HepG2 (cell line): Measurements from ENCODE around the gene HDHD3. TPM values are rescaled to one million over a fixed set of nuclear protein-coding genes. Genes with fewer than 3 reads are reported as not detected.

Experiments used
- FOSL2 ChIP-seq: sonication (generic); formaldehyde crosslinking; IDR thresholded peaks from 2 replicates; pipeline ENCODE4 v1.4.0; 2020; ENCODE audit warnings: missing genetic modification reagents
- GZF1 ChIP-seq: sonication (generic); formaldehyde crosslinking; IDR thresholded peaks from 2 replicates; pipeline ENCODE4 v1.5.1; 2020; ENCODE audit warnings: mild to moderate bottlenecking, missing genetic modification reagents
- LCORL ChIP-seq, 2 experiments: fragments of 450-650 bp in 1 of 2; sonication (generic) in 1 of 2; formaldehyde crosslinking in 1 of 2; IDR thresholded peaks; 2 replicates each; pipeline versions ENCODE4 v1.5.0 to v1.6.1; 2017 to 2020; ENCODE audit warnings: antibody characterized with exemption in 1 of 2, missing genetic modification reagents in 1 of 2
- MATR3 ChIP-seq: sonication (generic); formaldehyde crosslinking; IDR thresholded peaks from 2 replicates; pipeline ENCODE4 v1.4.0; 2020; ENCODE audit warnings: missing genetic modification reagents
- PITX1 ChIP-seq: sonication (generic); formaldehyde crosslinking; IDR thresholded peaks from 2 replicates; pipeline ENCODE4 v1.5.1; 2020; ENCODE audit warnings: mild to moderate bottlenecking, missing genetic modification reagents
- SOX6 ChIP-seq, 2 experiments: fragments of 450-650 bp in 1 of 2; sonication (generic) in 1 of 2; formaldehyde crosslinking in 1 of 2; IDR thresholded peaks; 2 replicates each; pipeline versions ENCODE4 v1.4.0 to v1.6.1; 2017 to 2020; ENCODE audit warnings: antibody characterized with exemption in 1 of 2, mild to moderate bottlenecking in 1 of 2, missing genetic modification reagents in 1 of 2
- STAT5B ChIP-seq: sonication (generic); formaldehyde crosslinking; IDR thresholded peaks from 2 replicates; pipeline ENCODE4 v1.4.0; 2020; ENCODE audit warnings: missing genetic modification reagents
- TCF7L2 ChIP-seq: IDR thresholded peaks from 2 replicates; pipeline ENCODE4 v1.6.1; 2011; ENCODE audit warnings: mild to moderate bottlenecking, low read depth, low read length, moderate library complexity
- ZIK1 ChIP-seq: sonication (generic); formaldehyde crosslinking; IDR thresholded peaks from 2 replicates; pipeline ENCODE4 v1.5.0; 2020; ENCODE audit warnings: mild to moderate bottlenecking, low read depth, missing genetic modification reagents, borderline replicate concordance
- ZMYM4 ChIP-seq: sonication (generic); formaldehyde crosslinking; IDR thresholded peaks from 2 replicates; pipeline ENCODE4 v1.8.1; 2023; ENCODE audit warnings: mild to moderate bottlenecking, missing genetic modification reagents
- ZNF501 ChIP-seq: sonication (generic); formaldehyde crosslinking; IDR thresholded peaks from 2 replicates; pipeline ENCODE4 v1.5.1; 2020; ENCODE audit warnings: mild to moderate bottlenecking, moderate library complexity, missing genetic modification reagents
- ZNF747 ChIP-seq: sonication (generic); formaldehyde crosslinking; IDR thresholded peaks from 2 replicates; pipeline ENCODE4 v1.8.1; 2023; ENCODE audit warnings: missing genetic modification reagents, mild to moderate bottlenecking, borderline replicate concordance
- ZNF850 ChIP-seq: sonication (generic); formaldehyde crosslinking; conservative IDR thresholded peaks from 2 replicates; pipeline ENCODE4 v1.9.0; 2021; ENCODE audit warnings: mild to moderate bottlenecking, missing genetic modification reagents
- polyA plus RNA-seq, 8 experiments: library from polyadenylated mRNA; depleted of rRNA in 3 of 8; stranded (reverse) in 7 of 8; unstranded in 1 of 8; fragments of >200 nt; fragmentation: Illumina TruSeq in 4 of 8; extraction: Trizol in 4 of 8; gene quantifications; 2 replicates each; pipeline versions ENCODE4 v1.2.1 to v1.2.3, GENCODE V29; 2011 to 2016; ENCODE audit warnings: low read depth in 4 of 8, missing spikeins in 1 of 8, mixed read lengths in 1 of 8; ENCODE audit not compliant: insufficient read depth in 1 of 8
- total RNA-seq, 5 experiments: library from RNA; depleted of rRNA; stranded (reverse); fragments of >200 nt; fragmentation: Illumina TruSeq; extraction: Trizol; gene quantifications; 2 replicates each; pipeline ENCODE4 v1.2.3, GENCODE V29; 2016; ENCODE audit warnings: low read depth in 1 of 5
- TF ChIP-seq, protein P1 (sequence below): sonication (generic); formaldehyde crosslinking; IDR thresholded peaks from 2 replicates; pipeline ENCODE4 v1.5.1; 2020; ENCODE audit warnings: mild to moderate bottlenecking, missing genetic modification reagents, moderate library complexity
- TF ChIP-seq, protein P2 (sequence below): sonication (generic); formaldehyde crosslinking; IDR thresholded peaks from 2 replicates; pipeline ENCODE4 v1.4.0; 2020; ENCODE audit warnings: mild to moderate bottlenecking, low read depth, missing genetic modification reagents
- TF ChIP-seq, protein P3 (sequence below): sonication (generic); formaldehyde crosslinking; IDR thresholded peaks from 2 replicates; pipeline ENCODE4 v1.4.0; 2020; ENCODE audit warnings: missing genetic modification reagents
- TF ChIP-seq, protein P4 (sequence below): IDR thresholded peaks from 2 replicates; pipeline ENCODE4 v1.6.1; 2016

Gene HDHD3
- total and polyA plus RNA-seq, 2 of the 13 experiments (the other 11 are each of a cell fraction or from before 2014, with no cell fraction given): 23.1 to 38.5 TPM

DNA sequence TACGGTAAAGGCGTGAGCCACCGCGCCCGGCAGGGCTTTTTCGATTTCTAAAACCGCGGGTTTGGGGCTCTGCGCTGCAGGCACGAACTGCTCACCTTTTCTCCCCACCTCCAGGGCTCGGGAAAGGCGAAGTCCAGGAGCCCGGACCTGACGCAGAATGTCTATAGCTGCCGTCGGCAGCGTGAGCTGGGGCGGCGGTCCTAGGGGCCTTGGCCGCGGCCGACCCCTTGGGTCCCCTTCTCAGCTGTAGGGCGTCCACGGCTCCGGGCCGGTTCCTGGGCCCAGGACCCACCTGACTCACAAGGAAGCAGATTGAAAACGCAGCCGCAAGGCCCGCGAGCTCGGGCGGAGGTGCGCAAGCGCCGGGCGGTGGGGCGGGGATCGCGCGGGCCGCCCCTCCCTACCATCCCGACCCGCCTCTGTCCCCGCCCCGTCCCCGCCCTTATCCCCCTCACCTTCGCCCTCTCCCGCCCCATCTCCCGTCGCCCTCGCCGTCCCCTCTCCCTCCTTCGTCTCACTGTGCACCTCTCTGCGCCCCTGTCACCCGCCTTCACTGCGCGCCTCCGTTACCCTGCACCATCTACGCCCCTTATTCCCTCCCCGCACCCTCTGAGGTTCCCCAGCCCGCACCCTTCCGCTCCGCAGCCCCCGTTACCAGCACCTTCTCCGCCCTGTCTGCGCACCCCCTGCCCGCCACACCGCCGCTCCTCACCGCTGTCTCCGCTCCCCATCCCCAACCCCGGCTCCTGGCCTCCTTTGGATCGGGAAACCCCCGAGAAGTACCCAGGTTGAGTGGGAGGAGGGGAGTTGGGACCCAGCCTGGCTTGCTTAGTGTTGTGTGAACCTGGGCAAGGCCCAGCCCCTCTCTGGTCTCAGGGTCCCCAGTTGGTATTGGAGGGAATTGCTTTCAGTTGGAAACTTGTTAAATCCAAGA is at the start of gene HDHD3 (continued):
- TF ChIP-seq PITX1 (CRISPR knock-in tag) (peak; percentile 49; the same call in 1 of the 2 replicates), ZMYM4 (peak; percentile 36), GZF1 (CRISPR knock-in tag) (0 out of 2 replicates have a peak, but pooled peaks have one; percentile 72), SOX6 (IDR thresholded peaks at IDR 0.05) (no peak), SOX6 (CRISPR knock-in tag; IDR thresholded peaks at IDR 0.05) (peak; percentile 31; the same call in 1 of the 2 replicates), LCORL (IDR thresholded peaks at IDR 0.05) (no peak), LCORL (CRISPR knock-in tag; IDR thresholded peaks at IDR 0.05) (peak; percentile 73), FOSL2 (0 out of 2 replicates have a peak, but pooled peaks have one; percentile 25), ZNF747 (CRISPR knock-in tag) (no peak), MATR3 (no peak), ZIK1 (CRISPR knock-in tag) (peak; percentile 68; the same call in 1 of the 2 replicates), TCF7L2 (no peak), STAT5B (CRISPR knock-in tag) (no peak), ZNF850 (0 out of 2 replicates have a peak, but pooled peaks have one; percentile 36), ZNF501 (CRISPR knock-in tag) (peak; percentile 54; the same call in 1 of the 2 replicates)
- TF ChIP-seq, protein P1, sequence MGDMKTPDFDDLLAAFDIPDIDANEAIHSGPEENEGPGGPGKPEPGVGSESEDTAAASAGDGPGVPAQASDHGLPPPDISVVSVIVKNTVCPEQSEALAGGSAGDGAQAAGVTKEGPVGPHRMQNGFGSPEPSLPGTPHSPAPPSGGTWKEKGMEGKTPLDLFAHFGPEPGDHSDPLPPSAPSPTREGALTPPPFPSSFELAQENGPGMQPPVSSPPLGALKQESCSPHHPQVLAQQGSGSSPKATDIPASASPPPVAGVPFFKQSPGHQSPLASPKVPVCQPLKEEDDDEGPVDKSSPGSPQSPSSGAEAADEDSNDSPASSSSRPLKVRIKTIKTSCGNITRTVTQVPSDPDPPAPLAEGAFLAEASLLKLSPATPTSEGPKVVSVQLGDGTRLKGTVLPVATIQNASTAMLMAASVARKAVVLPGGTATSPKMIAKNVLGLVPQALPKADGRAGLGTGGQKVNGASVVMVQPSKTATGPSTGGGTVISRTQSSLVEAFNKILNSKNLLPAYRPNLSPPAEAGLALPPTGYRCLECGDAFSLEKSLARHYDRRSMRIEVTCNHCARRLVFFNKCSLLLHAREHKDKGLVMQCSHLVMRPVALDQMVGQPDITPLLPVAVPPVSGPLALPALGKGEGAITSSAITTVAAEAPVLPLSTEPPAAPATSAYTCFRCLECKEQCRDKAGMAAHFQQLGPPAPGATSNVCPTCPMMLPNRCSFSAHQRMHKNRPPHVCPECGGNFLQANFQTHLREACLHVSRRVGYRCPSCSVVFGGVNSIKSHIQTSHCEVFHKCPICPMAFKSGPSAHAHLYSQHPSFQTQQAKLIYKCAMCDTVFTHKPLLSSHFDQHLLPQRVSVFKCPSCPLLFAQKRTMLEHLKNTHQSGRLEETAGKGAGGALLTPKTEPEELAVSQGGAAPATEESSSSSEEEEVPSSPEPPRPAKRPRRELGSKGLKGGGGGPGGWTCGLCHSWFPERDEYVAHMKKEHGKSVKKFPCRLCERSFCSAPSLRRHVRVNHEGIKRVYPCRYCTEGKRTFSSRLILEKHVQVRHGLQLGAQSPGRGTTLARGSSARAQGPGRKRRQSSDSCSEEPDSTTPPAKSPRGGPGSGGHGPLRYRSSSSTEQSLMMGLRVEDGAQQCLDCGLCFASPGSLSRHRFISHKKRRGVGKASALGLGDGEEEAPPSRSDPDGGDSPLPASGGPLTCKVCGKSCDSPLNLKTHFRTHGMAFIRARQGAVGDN (CRISPR knock-in tag): peak; percentile 83
- TF ChIP-seq, protein P2, sequence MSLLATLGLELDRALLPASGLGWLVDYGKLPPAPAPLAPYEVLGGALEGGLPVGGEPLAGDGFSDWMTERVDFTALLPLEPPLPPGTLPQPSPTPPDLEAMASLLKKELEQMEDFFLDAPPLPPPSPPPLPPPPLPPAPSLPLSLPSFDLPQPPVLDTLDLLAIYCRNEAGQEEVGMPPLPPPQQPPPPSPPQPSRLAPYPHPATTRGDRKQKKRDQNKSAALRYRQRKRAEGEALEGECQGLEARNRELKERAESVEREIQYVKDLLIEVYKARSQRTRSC (CRISPR knock-in tag): 0 out of 2 replicates have a peak, but pooled peaks have one; percentile 36
- TF ChIP-seq, protein P3, sequence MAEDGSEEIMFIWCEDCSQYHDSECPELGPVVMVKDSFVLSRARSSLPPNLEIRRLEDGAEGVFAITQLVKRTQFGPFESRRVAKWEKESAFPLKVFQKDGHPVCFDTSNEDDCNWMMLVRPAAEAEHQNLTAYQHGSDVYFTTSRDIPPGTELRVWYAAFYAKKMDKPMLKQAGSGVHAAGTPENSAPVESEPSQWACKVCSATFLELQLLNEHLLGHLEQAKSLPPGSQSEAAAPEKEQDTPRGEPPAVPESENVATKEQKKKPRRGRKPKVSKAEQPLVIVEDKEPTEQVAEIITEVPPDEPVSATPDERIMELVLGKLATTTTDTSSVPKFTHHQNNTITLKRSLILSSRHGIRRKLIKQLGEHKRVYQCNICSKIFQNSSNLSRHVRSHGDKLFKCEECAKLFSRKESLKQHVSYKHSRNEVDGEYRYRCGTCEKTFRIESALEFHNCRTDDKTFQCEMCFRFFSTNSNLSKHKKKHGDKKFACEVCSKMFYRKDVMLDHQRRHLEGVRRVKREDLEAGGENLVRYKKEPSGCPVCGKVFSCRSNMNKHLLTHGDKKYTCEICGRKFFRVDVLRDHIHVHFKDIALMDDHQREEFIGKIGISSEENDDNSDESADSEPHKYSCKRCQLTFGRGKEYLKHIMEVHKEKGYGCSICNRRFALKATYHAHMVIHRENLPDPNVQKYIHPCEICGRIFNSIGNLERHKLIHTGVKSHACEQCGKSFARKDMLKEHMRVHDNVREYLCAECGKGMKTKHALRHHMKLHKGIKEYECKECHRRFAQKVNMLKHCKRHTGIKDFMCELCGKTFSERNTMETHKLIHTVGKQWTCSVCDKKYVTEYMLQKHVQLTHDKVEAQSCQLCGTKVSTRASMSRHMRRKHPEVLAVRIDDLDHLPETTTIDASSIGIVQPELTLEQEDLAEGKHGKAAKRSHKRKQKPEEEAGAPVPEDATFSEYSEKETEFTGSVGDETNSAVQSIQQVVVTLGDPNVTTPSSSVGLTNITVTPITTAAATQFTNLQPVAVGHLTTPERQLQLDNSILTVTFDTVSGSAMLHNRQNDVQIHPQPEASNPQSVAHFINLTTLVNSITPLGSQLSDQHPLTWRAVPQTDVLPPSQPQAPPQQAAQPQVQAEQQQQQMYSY (CRISPR knock-in tag): peak; percentile 50; the same call in 1 of the 2 replicates
- TF ChIP-seq, protein P4, sequence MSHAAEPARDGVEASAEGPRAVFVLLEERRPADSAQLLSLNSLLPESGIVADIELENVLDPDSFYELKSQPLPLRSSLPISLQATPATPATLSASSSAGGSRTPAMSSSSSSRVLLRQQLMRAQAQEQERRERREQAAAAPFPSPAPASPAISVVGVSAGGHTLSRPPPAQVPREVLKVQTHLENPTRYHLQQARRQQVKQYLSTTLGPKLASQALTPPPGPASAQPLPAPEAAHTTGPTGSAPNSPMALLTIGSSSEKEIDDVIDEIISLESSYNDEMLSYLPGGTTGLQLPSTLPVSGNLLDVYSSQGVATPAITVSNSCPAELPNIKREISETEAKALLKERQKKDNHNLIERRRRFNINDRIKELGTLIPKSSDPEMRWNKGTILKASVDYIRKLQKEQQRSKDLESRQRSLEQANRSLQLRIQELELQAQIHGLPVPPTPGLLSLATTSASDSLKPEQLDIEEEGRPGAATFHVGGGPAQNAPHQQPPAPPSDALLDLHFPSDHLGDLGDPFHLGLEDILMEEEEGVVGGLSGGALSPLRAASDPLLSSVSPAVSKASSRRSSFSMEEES (CRISPR knock-in tag): peak; percentile 77
